ENCODE measurements around the gene PABPN1.
"Not testable (repeated sequence)": the region's sequence is repeated elsewhere in the genome, so short reads cannot be mapped to it uniquely, and the experiment has no call there.

The PABPN1 gene

GRCh38 chr14:23301288-23301968, 19.8 kb upstream of the PABPN1 start:
- peak; percentile 96 to 97 for DNase-seq

- DNase-seq = no peak
These were observed 19.3 kb upstream of the PABPN1 start for GRCh38 chr14:23301969-23302289.

DNA sequence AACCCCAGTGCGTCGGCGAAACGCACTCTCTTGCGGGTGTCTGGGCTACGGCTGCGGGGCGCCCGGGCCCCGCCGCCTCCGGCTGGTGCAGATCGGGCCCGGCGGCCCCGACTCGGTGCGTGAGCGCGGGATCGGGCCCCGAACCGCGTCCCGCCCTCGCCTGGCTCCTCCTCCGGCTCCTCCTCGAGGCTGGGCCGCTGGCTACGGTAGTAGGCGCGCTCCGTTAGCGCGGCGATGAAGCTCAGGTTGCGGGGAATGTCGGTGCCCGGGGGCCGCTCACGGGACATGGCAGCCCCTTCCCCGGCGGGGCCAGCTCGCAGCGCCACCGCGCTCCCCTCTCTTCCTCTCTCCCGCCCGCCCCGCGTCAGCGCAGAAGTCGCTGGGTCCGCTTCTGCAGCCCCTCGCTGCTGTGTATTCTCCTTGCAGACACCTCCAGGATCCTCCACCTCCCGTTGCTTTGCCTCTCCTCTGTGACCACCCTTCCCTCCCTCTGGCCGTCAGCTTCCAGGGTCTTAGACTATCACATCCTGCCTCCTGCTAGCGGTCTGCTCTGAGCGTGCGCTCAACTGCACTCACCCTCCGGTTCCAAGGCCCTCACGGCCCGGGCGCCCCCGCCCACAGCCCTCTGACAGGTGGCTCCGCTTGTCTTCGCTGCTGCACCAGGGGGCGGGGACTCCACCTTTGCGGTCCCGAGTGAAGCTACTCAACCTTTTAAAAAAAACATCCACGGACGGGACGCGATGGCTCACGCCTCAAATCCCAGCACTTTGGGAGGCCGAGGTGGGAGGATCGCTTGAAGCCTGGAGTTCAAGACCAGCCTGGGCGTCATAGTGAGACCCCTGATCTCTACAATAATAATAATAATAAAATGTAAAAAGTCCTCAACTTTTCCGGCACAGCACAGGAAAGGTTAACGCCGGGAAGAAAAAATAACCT, 18.7 kb upstream of the PABPN1 start, which contains the start of gene PPP1R3E:
PPP1R3E (minus strand) TSS at position 570 of the 936 bp plus-strand sequence; CDS start at position 287, 283 bp downstream.
- peak; percentile 70 to 80 for DNase-seq

- DNase-seq = no peak
These were observed 14.7 kb upstream of the PABPN1 start, which contains the start of gene BCL2L2 for GRCh38 chr14:23306412-23307145. BCL2L2 (plus strand) TSS chr14:23306833; CDS start chr14:23307768, 935 bp downstream.

- DNase-seq = no peak
These were observed 14.1 kb upstream of the PABPN1 start for GRCh38 chr14:23307146-23307530.

- DNase-seq = no peak
These were observed 13.3 kb upstream of the PABPN1 start for GRCh38 chr14:23307687-23308644.

DNA sequence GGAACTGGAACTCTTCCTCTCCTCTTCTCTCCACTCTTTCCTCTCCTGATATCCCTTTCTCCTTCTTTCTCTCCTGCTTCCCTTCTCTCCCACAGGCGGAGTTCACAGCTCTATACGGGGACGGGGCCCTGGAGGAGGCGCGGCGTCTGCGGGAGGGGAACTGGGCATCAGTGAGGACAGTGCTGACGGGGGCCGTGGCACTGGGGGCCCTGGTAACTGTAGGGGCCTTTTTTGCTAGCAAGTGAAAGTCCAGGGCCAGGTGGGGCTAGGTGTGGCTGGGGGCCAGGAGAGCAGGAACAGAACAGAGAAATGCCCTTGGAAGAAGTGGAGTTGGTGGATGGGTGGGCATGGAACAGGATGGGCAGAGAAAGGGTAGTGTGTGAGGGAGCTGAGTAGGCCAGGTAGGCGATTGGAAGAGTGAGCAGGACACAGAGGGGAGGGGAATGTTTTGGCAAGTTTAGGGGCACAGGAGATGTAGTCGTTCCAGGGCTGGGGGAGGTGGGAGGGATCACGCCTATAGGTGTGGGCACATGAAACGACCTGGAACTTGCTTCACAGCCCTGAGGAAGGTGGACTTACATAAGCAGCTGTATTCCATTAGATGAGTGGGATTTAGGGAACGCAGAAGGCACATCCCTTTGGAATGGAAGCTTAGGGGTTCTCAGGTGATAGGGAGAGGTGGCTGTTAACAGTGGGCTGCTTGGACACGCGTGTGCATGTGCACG, 12.4 kb upstream of the PABPN1 start:
- no peak for DNase-seq

DNA sequence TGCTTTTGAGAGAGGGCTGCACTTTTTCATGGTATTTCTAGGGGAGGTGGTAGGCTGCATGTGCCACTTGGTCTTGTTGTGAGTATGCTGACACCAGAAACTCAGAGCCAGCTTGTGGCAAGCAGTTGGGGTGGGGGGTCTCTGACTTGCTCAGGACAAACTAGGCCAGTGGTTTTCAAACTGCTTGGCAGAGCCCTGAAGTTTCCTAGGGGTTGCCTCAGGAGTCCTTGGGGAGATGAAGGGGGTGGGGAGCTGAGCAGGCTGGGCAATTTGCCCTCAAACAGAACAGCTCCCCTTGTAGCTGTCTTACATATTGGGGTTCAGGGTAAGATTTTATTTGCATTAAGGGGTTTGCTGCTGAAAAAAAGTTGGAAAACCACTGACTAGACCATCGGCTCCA, 10.7 kb upstream of the PABPN1 start:
- DNase-seq = no peak

GRCh38 chr14:23316300-23316699, 5.0 kb upstream of the PABPN1 start:
- DNase-seq = no peak

- DNase-seq = no peak
These were observed 1.3 kb upstream of the PABPN1 start for GRCh38 chr14:23319746-23320583.

GRCh38 chr14:23321572-23322547, 603 bp downstream of the PABPN1 start:
- DNase-seq = peak; percentile 60 to 63

GRCh38 chr14:23322568-23323517, 1.6 kb downstream of the PABPN1 start:
- DNase-seq = no peak

GRCh38 chr14:23323838-23324454, 2.7 kb downstream of the PABPN1 start:
- DNase-seq = no peak

GRCh38 chr14:23324455-23324846, 3.2 kb downstream of the PABPN1 start:
- no peak for DNase-seq

GRCh38 chr14:23324993-23325392, 3.7 kb downstream of the PABPN1 start:
- DNase-seq = no peak

GRCh38 chr14:23325746-23326145, 4.5 kb downstream of the PABPN1 start:
- not testable (repeated sequence) for DNase-seq

Data from stimulated activated CD4-positive, alpha-beta T cell treated with anti-CD3 and anti-CD28 coated beads, Interleukin-2, amount 100 ng/mL, for 48 hours (primary cell).